Tibial nerve (tissue), 4 donors: ENCODE measurements around the gene STING1. TPM values are rescaled to one million over a fixed set of nuclear protein-coding genes. Genes with fewer than 3 reads are reported as not detected.

Source experiments
- DNase-seq, 2 donors: peaks; one replicate each; pipeline ENCODE4 v3.0.0-alpha.2; 2019; ENCODE audit warnings: low spot score in 2 of 2
- H3K27ac ChIP-seq, 4 donors: fragments of 200-600 bp; sonication (generic) in 3 of 4; one replicate each; pipeline ENCODE4 v1.5.1; 2017 to 2019; ENCODE audit warnings: mild to moderate bottlenecking in 1 of 4
- H3K27me3 ChIP-seq, 2 donors: fragments of 200-600 bp; sonication (generic) in 1 of 2; one replicate each; pipeline versions ENCODE4 v1.5.1 to v1.6.0; 2017 to 2019
- H3K36me3 ChIP-seq, 3 donors: fragments of 200-600 bp; sonication (generic); one replicate each; pipeline ENCODE4 v1.5.1; 2018 to 2019
- H3K4me1 ChIP-seq, 4 donors: fragments of 200-600 bp; sonication (generic) in 3 of 4; one replicate each; pipeline ENCODE4 v1.5.1; 2017 to 2019
- H3K4me3 ChIP-seq, 4 donors: fragments of 200-600 bp; sonication (generic) in 3 of 4; one replicate each; pipeline ENCODE4 v1.5.1; 2017 to 2019; ENCODE audit warnings: mild to moderate bottlenecking in 1 of 4, moderate library complexity in 1 of 4
- H3K9me3 ChIP-seq, 4 donors: fragments of 200-600 bp; sonication (generic) in 3 of 4; one replicate each; pipeline ENCODE4 v1.5.1; 2017 to 2019
- EP300 ChIP-seq, 2 donors: sonication (generic); formaldehyde crosslinking; IDR thresholded peaks; one replicate each; pipeline ENCODE4 v1.6.1; 2017; ENCODE audit warnings: antibody characterized with exemption in 2 of 2, mild to moderate bottlenecking in 1 of 2
- POLR2A ChIP-seq, 2 donors: fragments of 450-650 bp; IDR thresholded peaks; one replicate each; pipeline ENCODE4 v1.6.1; 2017; ENCODE audit warnings: antibody characterized with exemption in 2 of 2, mild to moderate bottlenecking in 2 of 2, moderate library complexity in 2 of 2
- WGBS, 2 donors: methylation state at CpG; one replicate each; pipeline ENCODE4 v1.1.5; 2018; 5-methylcytosine and 5-hydroxymethylcytosine counted together
- total RNA-seq, 4 donors: library from RNA; depleted of rRNA; stranded (reverse); fragments of >200 nt; gene quantifications; one replicate each; pipeline ENCODE4 v1.1.0, GENCODE V29; 2016
- TF ChIP-seq, protein P1 (sequence below), 5 experiments: fragments of 200-600 bp in 3 of 5; fragments of 450-650 bp in 2 of 5; sonication (generic) in 3 of 5; IDR thresholded peaks; one replicate each; pipeline ENCODE4 v1.5.1; 2016 to 2019; ENCODE audit warnings: antibody characterized with exemption in 5 of 5, mild to moderate bottlenecking in 3 of 5, moderate library complexity in 2 of 5

Gene STING1
- total RNA-seq, 4 donors from 2014 or later, result 48.1 to 102 (median 73.1) TPM

- H3K27me3 ChIP-seq, result no peaks in the 10 kb centered on the region
- DNase-seq, result no peak
- H3K27ac ChIP-seq, result peak overlapping the region in 1 of 4 donors; percentile 76
- H3K9me3 ChIP-seq, result no peaks in the 10 kb centered on the region
- no peaks in the 10 kb centered on the region for H3K36me3 ChIP-seq
- H3K4me1 ChIP-seq, result peaks cover 0 to 6% (median 0%) of the 10 kb centered on the region in 4 donors
- H3K4me3 ChIP-seq, result peak overlapping the region in 1 of 4 donors; percentile 12
- WGBS, 2 donors, result 73 to 86% methylated on average over 7 of the region's 7 CpGs
- TF ChIP-seq EP300 (IDR thresholded peaks at IDR 0.05), result no peak
- no peak for TF ChIP-seq POLR2A (IDR thresholded peaks at IDR 0.05)
- TF ChIP-seq, protein P1, sequence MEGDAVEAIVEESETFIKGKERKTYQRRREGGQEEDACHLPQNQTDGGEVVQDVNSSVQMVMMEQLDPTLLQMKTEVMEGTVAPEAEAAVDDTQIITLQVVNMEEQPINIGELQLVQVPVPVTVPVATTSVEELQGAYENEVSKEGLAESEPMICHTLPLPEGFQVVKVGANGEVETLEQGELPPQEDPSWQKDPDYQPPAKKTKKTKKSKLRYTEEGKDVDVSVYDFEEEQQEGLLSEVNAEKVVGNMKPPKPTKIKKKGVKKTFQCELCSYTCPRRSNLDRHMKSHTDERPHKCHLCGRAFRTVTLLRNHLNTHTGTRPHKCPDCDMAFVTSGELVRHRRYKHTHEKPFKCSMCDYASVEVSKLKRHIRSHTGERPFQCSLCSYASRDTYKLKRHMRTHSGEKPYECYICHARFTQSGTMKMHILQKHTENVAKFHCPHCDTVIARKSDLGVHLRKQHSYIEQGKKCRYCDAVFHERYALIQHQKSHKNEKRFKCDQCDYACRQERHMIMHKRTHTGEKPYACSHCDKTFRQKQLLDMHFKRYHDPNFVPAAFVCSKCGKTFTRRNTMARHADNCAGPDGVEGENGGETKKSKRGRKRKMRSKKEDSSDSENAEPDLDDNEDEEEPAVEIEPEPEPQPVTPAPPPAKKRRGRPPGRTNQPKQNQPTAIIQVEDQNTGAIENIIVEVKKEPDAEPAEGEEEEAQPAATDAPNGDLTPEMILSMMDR (IDR thresholded peaks at IDR 0.05), result no peak
Observed at GRCh38 chr5:139461176-139461575, 21.4 kb downstream of the STING1 start.

DNA sequence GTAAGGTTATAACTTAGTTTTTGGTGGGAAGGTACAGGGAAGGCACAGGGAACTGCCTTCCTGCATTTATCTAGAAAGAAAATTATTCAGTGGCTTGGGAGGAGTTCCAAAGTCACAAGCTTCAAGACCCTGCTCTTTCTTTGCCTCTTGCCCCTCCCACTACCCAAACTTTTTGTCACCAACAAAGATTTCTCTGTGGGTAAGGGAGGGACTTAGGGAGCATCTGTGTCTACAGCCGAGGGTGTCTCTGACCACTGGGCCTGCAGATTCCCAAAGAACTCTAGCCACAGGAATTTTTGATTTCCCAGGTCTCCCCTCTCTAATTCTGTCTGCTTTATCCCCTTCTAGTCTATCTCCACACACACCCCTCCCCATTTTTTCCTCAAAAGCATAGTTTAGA, 22.1 kb downstream of the STING1 start:
- Histone ChIP-seq H3K27ac (peak overlapping the region in 3 of 4 donors; percentile 1 to 76 (median 22)), H3K4me3 (peak overlapping the region in 1 of 4 donors; percentile 12), H3K9me3 (no peaks in the 10 kb centered on the region), H3K4me1 (peaks cover 0 to 6% (median 0%) of the 10 kb centered on the region in 4 donors), H3K36me3 (no peaks in the 10 kb centered on the region), H3K27me3 (no peaks in the 10 kb centered on the region)
- TF ChIP-seq, protein P1 (IDR thresholded peaks at IDR 0.05), result no peak
- TF ChIP-seq EP300 (IDR thresholded peaks at IDR 0.05) (no peak), POLR2A (IDR thresholded peaks at IDR 0.05) (no peak)
- no peak for DNase-seq
- 17 to 38% methylated on average over 1 of the region's 1 CpG for WGBS, 2 donors

GRCh38 chr5:139459451-139459934, 23.1 kb downstream of the STING1 start:
- no peak for TF ChIP-seq POLR2A (IDR thresholded peaks at IDR 0.05)
- H3K4me3 ChIP-seq, result no peak overlapping the region
- H3K27me3 ChIP-seq, result no peaks in the 10 kb centered on the region
- no peak for DNase-seq
- H3K4me1 ChIP-seq, result peaks cover 0 to 6% (median 0%) of the 10 kb centered on the region in 4 donors
- H3K27ac ChIP-seq, result peak overlapping the region in 2 of 4 donors; percentile 0 to 76
- no peaks in the 10 kb centered on the region for H3K36me3 ChIP-seq
- no peaks in the 10 kb centered on the region for H3K9me3 ChIP-seq
- WGBS, 2 donors, result 57 to 70% methylated on average over 8 of the region's 8 CpGs

GRCh38 chr5:139458580-139459407, 23.8 kb downstream of the STING1 start:
- no peaks in the 10 kb centered on the region for H3K9me3 ChIP-seq
- no peak overlapping the region for H3K4me3 ChIP-seq
- H3K27me3 ChIP-seq, result no peaks in the 10 kb centered on the region
- 45 to 53% methylated on average over 8 of the region's 8 CpGs for WGBS, 2 donors
- no peak for DNase-seq
- peaks cover 0 to 6% (median 0%) of the 10 kb centered on the region in 4 donors for H3K4me1 ChIP-seq
- H3K36me3 ChIP-seq, result no peaks in the 10 kb centered on the region
- peak overlapping the region in 2 of 4 donors; percentile 0 to 38 for H3K27ac ChIP-seq
- TF ChIP-seq POLR2A (IDR thresholded peaks at IDR 0.05), result no peak
- TF ChIP-seq, protein P1 (IDR thresholded peaks at IDR 0.05), result no peak
- no peak for TF ChIP-seq EP300 (IDR thresholded peaks at IDR 0.05)

- no peak for DNase-seq
- no peaks in the 10 kb centered on the region for H3K36me3 ChIP-seq
- peaks cover 0 to 6% (median 0%) of the 10 kb centered on the region in 4 donors for H3K4me1 ChIP-seq
- H3K27me3 ChIP-seq, result no peaks in the 10 kb centered on the region
- TF ChIP-seq POLR2A (IDR thresholded peaks at IDR 0.05) (no peak), EP300 (IDR thresholded peaks at IDR 0.05) (no peak)
- TF ChIP-seq, protein P1 (IDR thresholded peaks at IDR 0.05), result no peak
- no peak overlapping the region for H3K27ac ChIP-seq
- H3K4me3 ChIP-seq, result no peak overlapping the region
- 86 to 88% methylated on average over 5 of the region's 5 CpGs for WGBS, 2 donors
- no peaks in the 10 kb centered on the region for H3K9me3 ChIP-seq
Observed at GRCh38 chr5:139457653-139458306, 24.8 kb downstream of the STING1 start.
